ENCODE results near the gene CCSER1. TPM values are rescaled to one million over a fixed set of nuclear protein-coding genes. Genes with fewer than 3 reads are reported as not detected.

Gene CCSER1
- total and polyA plus RNA-seq, 10 donors, result 1.3 to 30.4 (median 20.4) TPM

- H3K27me3 ChIP-seq (replicated peaks in 1 of 7), result no peaks in the 10 kb centered on the region
- H3K4me1 ChIP-seq, result no peaks in the 10 kb centered on the region
- H3K9me3 ChIP-seq, result no peaks in the 10 kb centered on the region
- no peaks in the 10 kb centered on the region for H3K36me3 ChIP-seq
- no peak for DNase-seq
- no peak for TF ChIP-seq POLR2AphosphoS5 (IDR thresholded peaks at IDR 0.05)
- TF ChIP-seq, protein P1, sequence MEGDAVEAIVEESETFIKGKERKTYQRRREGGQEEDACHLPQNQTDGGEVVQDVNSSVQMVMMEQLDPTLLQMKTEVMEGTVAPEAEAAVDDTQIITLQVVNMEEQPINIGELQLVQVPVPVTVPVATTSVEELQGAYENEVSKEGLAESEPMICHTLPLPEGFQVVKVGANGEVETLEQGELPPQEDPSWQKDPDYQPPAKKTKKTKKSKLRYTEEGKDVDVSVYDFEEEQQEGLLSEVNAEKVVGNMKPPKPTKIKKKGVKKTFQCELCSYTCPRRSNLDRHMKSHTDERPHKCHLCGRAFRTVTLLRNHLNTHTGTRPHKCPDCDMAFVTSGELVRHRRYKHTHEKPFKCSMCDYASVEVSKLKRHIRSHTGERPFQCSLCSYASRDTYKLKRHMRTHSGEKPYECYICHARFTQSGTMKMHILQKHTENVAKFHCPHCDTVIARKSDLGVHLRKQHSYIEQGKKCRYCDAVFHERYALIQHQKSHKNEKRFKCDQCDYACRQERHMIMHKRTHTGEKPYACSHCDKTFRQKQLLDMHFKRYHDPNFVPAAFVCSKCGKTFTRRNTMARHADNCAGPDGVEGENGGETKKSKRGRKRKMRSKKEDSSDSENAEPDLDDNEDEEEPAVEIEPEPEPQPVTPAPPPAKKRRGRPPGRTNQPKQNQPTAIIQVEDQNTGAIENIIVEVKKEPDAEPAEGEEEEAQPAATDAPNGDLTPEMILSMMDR (IDR thresholded peaks at IDR 0.05 in 8 of 11, conservative IDR thresholded peaks at IDR 0.05 in 3 of 11), result no peak
- no peak for TF ChIP-seq POLR2A (IDR thresholded peaks at IDR 0.05)
- no peak overlapping the region for H3K4me3 ChIP-seq
- H3K27ac ChIP-seq, result no peak overlapping the region
- intact Hi-C loops (cut with DNase I; ENCODE audit: low total_unique reads), result no loop called here
These were observed 799.8 kb downstream of the CCSER1 start for GRCh38 chr4:90926957-90927356.

- TF ChIP-seq, protein P1 (IDR thresholded peaks at IDR 0.05 in 8 of 11, conservative IDR thresholded peaks at IDR 0.05 in 3 of 11), result no peak
- no peak for TF ChIP-seq POLR2AphosphoS5 (IDR thresholded peaks at IDR 0.05)
- no peak for TF ChIP-seq POLR2A (IDR thresholded peaks at IDR 0.05)
- H3K4me1 ChIP-seq, result no peaks in the 10 kb centered on the region
- H3K36me3 ChIP-seq, result no peaks in the 10 kb centered on the region
- no peaks in the 10 kb centered on the region for H3K27me3 ChIP-seq (replicated peaks in 1 of 7)
- H3K27ac ChIP-seq, result no peak overlapping the region
- no peak for DNase-seq
- no peak overlapping the region for H3K4me3 ChIP-seq
- 88 to 93% (median 89%) methylated on average over 6 of the region's 6 CpGs for WGBS, 5 donors
- intact Hi-C loops (cut with DNase I; ENCODE audit: low total_unique reads), result no loop called here
- H3K9me3 ChIP-seq, result no peaks in the 10 kb centered on the region
These were observed 816.1 kb downstream of the CCSER1 start for GRCh38 chr4:90943311-90943710.

GRCh38 chr4:90946945-90947344, 819.8 kb downstream of the CCSER1 start:
- Histone ChIP-seq H3K4me1 (no peaks in the 10 kb centered on the region), H3K4me3 (no peak overlapping the region), H3K27me3 (replicated peaks in 1 of 7) (no peaks in the 10 kb centered on the region), H3K36me3 (no peaks in the 10 kb centered on the region), H3K9me3 (no peaks in the 10 kb centered on the region), H3K27ac (no peak overlapping the region)
- WGBS, 5 donors, result 84 to 89% (median 88%) methylated on average over 3 of the region's 3 CpGs
- intact Hi-C loops (cut with DNase I; ENCODE audit: low total_unique reads), result no loop called here
- TF ChIP-seq POLR2AphosphoS5 (IDR thresholded peaks at IDR 0.05), result no peak
- no peak for TF ChIP-seq POLR2A (IDR thresholded peaks at IDR 0.05)
- TF ChIP-seq, protein P1 (IDR thresholded peaks at IDR 0.05 in 8 of 11, conservative IDR thresholded peaks at IDR 0.05 in 3 of 11), result no peak
- no peak for DNase-seq

DNA sequence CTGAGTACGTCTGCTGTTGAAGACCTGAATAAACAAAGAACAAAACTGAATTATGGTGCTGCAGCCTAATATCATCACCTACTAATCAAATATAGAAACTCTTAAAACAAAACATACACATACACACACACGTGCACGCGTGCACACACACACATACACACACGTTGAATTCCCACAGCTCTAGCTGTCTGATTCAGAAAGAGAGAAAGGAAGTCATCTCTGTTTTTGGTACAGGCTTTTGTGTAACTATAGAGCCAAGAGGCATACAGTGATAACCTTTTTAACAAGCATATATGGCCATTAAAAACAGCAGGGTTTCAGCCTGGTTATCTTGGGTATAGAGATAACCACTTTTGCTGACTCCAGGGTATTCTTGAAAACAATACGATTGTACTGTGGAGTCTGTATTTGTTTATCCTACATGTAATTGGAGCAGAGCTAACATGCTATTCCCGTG, 823.2 kb downstream of the CCSER1 start:
- no peak overlapping the region for H3K27ac ChIP-seq
- H3K9me3 ChIP-seq, result no peaks in the 10 kb centered on the region
- no peaks in the 10 kb centered on the region for H3K4me1 ChIP-seq
- H3K4me3 ChIP-seq, result no peak overlapping the region
- no peaks in the 10 kb centered on the region for H3K36me3 ChIP-seq
- 79 to 88% (median 83%) methylated on average over 7 of the region's 7 CpGs for WGBS, 5 donors
- intact Hi-C loops (cut with DNase I; ENCODE audit: low total_unique reads), result no loop called here
- no peaks in the 10 kb centered on the region for H3K27me3 ChIP-seq (replicated peaks in 1 of 7)
- TF ChIP-seq POLR2A (IDR thresholded peaks at IDR 0.05) (no peak), POLR2AphosphoS5 (IDR thresholded peaks at IDR 0.05) (no peak)
- TF ChIP-seq, protein P1 (IDR thresholded peaks at IDR 0.05 in 8 of 11, conservative IDR thresholded peaks at IDR 0.05 in 3 of 11), result no peak
- DNase-seq, result no peak
